Hippocampal formation (tissue), 2 donors: ENCODE results near the gene FAM53B.

ENCODE experiments used
- DNase-seq, 2 donors: peaks; one replicate each; lab custom pipeline; 2025; lab: John Stamatoyannopoulos, UW

The FAM53B gene

DNA sequence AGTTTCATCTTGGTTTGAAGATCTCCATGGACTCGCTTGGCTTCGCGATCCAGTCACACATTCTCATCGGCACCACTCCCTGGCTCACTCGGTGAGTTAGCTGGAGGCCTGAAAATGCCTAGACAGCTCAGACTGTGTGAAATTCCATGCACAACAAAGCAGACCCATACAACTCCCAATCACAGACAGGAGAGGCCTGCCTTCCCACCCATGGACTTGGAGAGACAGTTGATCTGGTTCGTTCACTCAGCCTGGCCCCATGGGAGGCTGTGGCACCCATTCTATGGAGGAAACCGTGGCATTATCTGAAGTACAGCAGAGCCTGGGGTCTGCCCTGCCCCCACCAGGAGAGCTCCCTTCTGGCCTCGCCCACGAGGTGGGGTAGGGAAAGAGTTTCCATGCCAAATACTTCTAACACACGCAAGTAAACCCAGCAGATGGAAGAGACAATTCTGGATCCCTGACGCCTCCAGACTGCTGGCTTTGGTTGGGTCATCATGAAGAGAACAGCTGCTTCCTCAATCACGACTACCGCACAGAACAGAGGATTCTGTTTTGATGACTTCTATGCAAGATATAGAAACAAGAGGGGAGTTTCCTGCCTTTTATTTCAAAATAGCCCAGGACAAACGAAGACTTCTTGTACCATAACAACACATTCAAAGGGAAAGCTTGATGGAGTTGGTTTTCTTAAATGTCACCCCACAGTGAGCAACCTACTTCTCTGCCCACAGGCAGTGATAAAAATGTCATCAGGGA lies 15.9 kb downstream of the FAM53B start:
- peak in 1 of 2 donors; percentile 81 for DNase-seq

- DNase-seq, result no peak
Observed at GRCh38 chr10:124727361-124727960, 16.7 kb downstream of the FAM53B start.

GRCh38 chr10:124725791-124726190 lies 18.4 kb downstream of the FAM53B start:
- DNase-seq, result no peak

GRCh38 chr10:124725171-124725631 lies 19.0 kb downstream of the FAM53B start:
- no peak for DNase-seq

DNA sequence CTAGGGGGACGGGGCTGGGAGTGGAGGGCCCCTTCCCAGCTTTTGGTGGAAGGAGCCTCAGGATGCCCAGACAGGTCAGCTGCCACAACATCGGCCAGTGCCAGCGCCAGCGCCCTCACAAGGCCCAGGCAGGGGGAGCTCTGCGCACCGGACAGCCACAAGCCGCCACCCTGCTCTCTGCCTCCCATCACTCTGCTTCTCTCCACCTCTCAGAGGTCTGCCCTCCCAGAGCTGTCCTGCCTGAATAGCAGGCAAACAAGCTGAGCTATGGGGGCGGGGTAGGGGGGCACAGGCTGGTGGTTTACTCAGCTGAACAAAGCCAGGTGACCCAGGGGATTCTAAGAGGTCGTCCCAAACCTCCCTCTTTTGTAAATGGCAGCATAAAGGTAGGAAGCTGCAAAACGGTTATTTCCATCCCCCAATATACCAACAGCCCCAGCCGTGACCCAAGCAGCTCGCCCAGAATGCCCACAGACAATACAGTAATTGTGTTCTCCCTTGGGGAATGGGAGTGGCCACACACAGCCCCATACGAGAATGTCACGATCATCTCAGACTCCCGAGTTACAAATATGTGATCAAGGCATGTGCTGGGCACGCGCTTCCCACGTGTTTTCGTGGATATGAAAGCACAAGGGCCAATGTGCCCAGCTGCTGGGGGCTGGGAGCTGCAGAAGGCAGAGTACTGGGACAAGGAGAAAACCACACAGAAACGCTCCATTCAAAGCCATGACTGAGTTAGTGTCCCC lies 19.7 kb downstream of the FAM53B start:
- DNase-seq, result peak; percentile 87 to 90

GRCh38 chr10:124723826-124724225 lies 20.4 kb downstream of the FAM53B start:
- DNase-seq, result no peak

DNA sequence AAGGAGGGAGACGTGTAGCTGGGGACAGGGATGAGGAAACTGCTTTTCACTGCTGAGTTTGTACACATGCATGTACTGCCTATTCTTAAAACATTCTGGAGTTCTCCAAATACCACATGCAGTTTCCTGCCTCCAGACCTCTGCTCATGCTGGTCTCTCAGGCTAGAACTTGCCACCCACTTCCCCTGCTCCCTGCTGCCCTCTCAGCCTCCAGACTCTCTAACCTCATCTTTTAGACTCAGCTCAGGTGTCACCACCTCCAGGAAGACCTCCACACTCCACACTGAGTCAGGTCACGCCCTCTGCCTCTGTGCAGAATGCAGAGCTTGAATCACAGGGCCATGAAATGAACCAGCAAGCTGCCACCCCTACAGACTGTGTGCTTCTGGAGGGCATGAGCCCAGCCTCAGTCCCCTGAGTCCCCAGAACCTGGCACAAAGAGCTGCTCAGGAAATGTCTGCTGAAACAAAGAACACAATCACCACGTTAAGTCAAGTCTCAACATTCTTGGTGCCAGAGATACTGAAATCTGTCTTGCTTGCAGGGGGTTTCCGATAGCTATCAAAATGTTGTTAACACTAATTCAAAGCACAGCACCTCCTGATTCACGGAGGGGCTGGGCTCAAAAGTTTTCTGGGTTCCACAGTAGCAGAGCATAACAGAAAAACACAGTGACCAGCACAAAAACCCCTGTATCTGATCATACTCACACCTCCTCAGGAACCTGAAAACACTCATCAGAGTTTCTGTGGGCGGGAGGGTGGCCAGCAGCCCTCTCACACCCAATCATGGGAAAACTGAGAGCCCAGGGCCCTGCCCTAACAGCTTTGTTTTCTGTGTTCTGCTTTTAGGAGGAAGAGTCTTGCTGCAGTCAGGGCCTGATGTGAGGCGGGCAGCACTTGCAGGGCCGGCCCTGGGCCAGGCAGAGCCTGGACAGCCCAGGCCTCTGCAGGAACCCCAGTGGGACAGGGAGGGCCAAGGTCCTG lies 21.1 kb downstream of the FAM53B start:
- DNase-seq, result peak in 1 of 2 donors; percentile 50

- DNase-seq, result no peak
Observed at GRCh38 chr10:124721330-124722045, 22.7 kb downstream of the FAM53B start.

- DNase-seq, result peak; percentile 85 to 96
Observed at GRCh38 chr10:124719213-124719851, 24.8 kb downstream of the FAM53B start.

DNA sequence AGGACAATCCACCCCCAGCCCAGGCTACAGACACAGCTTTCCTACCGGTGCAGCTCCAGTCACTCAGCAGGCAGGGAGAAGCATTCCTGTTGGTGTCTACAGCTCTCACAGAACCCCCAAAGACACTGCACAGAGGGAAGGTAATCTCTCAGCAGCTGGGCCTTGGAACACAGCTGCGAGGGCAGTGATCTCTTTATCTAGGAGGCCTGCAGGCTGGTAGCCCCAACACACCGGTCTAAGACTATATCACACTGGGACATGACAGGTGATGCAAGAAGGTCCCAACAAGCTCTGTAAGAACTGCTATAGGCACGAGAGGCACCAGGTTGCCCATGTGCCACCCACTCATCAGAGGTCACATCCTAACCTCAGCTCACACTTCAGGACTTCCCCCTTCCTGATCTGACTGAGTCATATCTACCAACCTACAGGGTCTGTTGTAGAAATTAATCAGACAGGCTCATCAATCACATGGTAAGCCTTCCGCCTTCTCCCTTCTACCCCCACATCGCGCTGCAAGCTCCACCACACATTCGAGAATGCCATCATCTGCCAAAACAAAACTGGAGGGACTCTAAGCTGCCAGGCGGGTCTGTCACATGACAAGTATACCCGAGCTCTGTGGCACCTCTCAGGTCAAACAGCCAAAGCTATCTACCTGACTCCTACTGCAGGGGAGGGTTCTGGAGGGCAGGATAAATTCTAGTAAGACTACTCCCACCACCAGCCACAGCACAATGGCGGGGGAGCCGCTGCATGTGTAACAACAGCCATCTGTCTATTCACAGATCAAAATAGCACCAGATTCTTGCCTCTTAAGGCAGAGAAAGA lies 26.1 kb downstream of the FAM53B start:
- peak; percentile 43 to 65 for DNase-seq

DNA sequence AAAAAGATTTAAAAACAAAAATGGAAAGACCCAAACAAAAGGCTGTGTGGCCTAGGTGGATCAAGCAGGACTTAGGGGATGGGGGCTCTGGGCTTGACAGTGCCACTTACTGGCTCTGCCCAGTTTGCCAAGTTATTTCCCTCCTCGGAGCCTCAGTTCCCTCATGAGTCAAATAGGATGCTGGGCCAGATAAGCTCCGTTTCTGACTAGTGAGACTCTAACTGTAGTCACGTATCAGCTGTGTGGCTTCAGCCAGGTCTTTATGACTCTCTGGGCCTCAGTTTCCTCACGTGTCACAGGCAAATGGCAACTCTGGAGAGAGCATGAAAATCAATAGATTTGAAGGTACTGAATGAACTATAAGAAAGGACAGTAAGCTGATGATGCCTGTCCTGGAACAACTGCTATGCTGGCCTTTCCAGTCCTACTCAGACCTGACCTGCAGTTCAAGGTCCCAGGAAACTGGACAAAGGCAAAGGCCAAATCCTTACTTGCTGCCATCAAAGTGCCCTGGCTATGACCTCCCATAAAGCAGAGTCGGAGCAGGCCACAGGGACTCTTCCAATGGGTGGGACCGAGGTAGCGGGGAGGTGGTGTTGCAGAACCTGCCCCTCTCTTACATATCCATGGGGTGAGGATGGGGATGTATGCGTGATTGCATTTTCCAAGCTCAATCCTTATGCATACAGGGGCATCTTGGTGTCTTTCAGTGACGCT lies 27.0 kb downstream of the FAM53B start:
- no peak for DNase-seq

DNA sequence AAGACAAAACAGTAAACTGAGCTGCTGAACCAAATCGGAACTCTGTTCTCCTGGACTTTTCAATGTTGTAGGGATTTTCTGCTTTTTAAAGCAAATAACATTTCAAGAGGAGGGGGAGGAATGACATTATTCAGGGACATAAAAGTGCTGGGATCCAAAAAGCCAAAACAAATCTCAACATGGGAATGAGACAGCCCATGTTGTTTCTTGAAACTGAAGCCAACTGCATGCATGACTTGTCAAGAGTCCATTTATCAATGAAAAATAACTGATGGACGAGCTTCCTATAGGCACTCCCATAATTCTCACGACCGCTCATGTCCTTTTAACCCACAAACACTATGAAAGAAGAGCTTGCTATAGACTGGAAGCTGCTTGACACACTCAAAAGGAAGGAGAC lies 27.8 kb downstream of the FAM53B start:
- no peak for DNase-seq

DNA sequence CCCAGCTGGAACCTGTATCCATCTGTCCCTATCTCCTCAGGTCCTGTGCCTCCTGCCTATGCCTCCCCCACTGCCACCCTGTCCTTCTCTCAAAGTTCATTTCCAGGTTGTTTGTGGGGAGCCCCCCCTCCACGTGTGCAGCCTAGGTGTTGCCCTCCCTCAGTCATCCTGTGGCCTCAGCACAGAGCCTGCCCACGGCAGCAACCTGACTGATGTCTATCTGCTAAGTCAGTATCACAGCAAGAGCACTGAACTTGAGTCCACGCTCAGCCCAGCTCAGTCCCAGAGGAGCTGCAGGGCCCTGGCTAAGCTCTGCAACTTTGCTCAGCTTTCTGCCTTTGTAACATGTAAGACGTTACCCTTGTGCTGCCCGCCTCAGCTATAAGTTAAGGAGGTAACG lies 28.7 kb downstream of the FAM53B start:
- DNase-seq, result no peak

GRCh38 chr10:124713679-124714255 lies 30.4 kb downstream of the FAM53B start:
- DNase-seq, result no peak

GRCh38 chr10:124712704-124713407 lies 31.3 kb downstream of the FAM53B start:
- no peak for DNase-seq

DNA sequence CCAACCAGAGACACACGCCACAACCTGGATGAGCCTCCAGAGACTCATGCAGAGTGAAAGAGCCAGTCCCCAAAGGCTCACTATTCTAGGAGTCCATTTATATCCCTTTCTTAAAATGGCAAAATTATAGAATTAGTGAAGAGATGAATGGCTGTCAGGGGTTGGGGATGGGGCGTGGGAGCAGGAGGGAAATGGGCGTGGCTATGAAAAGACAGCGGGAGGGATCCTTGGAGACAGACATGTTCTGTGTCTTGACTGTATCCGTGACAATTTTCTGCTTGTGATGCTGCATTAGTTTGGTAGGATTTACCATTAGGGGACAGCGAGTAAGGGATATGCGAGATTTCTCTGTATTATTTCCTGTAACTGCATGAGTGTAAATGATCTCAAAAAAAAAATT lies 33.0 kb downstream of the FAM53B start:
- DNase-seq, result no peak

GRCh38 chr10:124710266-124710881 lies 33.8 kb downstream of the FAM53B start:
- DNase-seq, result no peak
